ENCODE data around the gene EPHA5.

EPHA5 gene

GRCh38 chr4:65456579-65456978, 213.7 kb downstream of the EPHA5 start:
- TF ChIP-seq CTCF (IDR thresholded peaks at IDR 0.05; ENCODE audit: borderline replicate concordance, control extremely low read depth, extremely low read depth, insufficient read depth, missing control alignments) = no peak
- no peak for DNase-seq (ENCODE audit: low spot score)
- in situ Hi-C loops (cut with MboI; ENCODE audit: low sequenced_read_pairs, unreplicated experiment) = no loop called here

DNA sequence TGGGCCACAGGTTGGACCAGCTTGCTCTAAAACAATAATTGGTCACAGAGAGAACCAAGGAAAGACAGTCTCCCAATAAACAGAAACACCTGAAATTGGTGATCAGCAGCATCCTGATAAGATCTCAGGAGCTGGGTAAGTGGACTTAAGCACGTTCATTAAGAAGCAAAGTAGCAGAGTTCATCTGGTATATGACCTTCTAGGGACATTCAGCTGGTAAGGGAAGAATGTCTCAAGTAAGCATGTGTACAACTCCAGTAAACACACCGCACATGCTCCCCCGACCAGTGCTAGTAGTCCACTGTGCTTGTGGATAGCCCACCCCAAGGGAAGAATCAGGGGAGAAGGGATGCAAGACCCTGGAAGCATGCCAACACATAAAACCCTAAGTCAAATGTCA, 216.9 kb downstream of the EPHA5 start:
- TF ChIP-seq CTCF (IDR thresholded peaks at IDR 0.05; ENCODE audit: borderline replicate concordance, control extremely low read depth, extremely low read depth, insufficient read depth, missing control alignments) = no peak
- in situ Hi-C loops (cut with MboI; ENCODE audit: low sequenced_read_pairs, unreplicated experiment) = no loop called here
- no peak for DNase-seq (ENCODE audit: low spot score)

- in situ Hi-C loops (cut with MboI; ENCODE audit: low sequenced_read_pairs, unreplicated experiment) = no loop called here
- no peak for DNase-seq (ENCODE audit: low spot score)
- no peak for TF ChIP-seq CTCF (IDR thresholded peaks at IDR 0.05; ENCODE audit: borderline replicate concordance, control extremely low read depth, extremely low read depth, insufficient read depth, missing control alignments)
Observed at GRCh38 chr4:65450899-65451298, 219.4 kb downstream of the EPHA5 start.

- TF ChIP-seq CTCF (IDR thresholded peaks at IDR 0.05; ENCODE audit: borderline replicate concordance, control extremely low read depth, extremely low read depth, insufficient read depth, missing control alignments) = no peak
- no peak for DNase-seq (ENCODE audit: low spot score)
- in situ Hi-C loops (cut with MboI; ENCODE audit: low sequenced_read_pairs, unreplicated experiment) = no loop called here
Observed at GRCh38 chr4:65437102-65437501, 233.2 kb downstream of the EPHA5 start.

DNA sequence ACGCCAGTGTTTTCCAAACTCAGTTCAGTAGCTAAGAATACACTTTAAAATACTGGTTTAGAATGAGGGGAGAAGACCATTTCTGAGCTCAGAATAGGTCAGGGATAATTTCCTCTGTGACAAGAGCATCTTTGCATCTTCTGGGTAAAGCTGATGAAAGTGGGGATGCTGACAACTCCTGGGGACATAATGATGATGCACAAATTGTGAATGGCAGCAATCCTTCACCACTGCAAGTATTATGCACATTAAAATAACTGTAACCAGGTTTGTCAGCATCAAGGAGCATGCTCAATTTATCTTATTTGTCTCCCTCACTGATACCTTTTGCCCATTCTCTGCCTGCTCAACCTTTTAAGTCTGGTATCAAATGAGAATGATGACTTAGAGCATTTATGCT, 248.2 kb downstream of the EPHA5 start:
- TF ChIP-seq CTCF (IDR thresholded peaks at IDR 0.05; ENCODE audit: borderline replicate concordance, control extremely low read depth, extremely low read depth, insufficient read depth, missing control alignments) = no peak
- DNase-seq (ENCODE audit: low spot score) = no peak
- in situ Hi-C loops (cut with MboI; ENCODE audit: low sequenced_read_pairs, unreplicated experiment) = no loop called here

GRCh38 chr4:65420036-65420435, 250.3 kb downstream of the EPHA5 start:
- DNase-seq (ENCODE audit: low spot score) = no peak
- TF ChIP-seq CTCF (IDR thresholded peaks at IDR 0.05; ENCODE audit: borderline replicate concordance, control extremely low read depth, extremely low read depth, insufficient read depth, missing control alignments) = no peak
- in situ Hi-C loops (cut with MboI; ENCODE audit: low sequenced_read_pairs, unreplicated experiment) = no loop called here

- no peak for TF ChIP-seq CTCF (IDR thresholded peaks at IDR 0.05; ENCODE audit: borderline replicate concordance, control extremely low read depth, extremely low read depth, insufficient read depth, missing control alignments)
- DNase-seq (ENCODE audit: low spot score) = no peak
- in situ Hi-C loops (cut with MboI; ENCODE audit: low sequenced_read_pairs, unreplicated experiment) = no loop called here
Observed at GRCh38 chr4:65416891-65417290, 253.4 kb downstream of the EPHA5 start.

All from GM13976 (cell line).